ENCODE data around the gene KCNK16. TPM values are rescaled to one million over a fixed set of nuclear protein-coding genes. Genes with fewer than 3 reads are reported as not detected.

Gene KCNK16
- total and polyA plus RNA-seq, 4 donors: not detected

GRCh38 chr6:39350723-39351505 lies 28.4 kb upstream of the KCNK16 start:
- no peak overlapping the region for H3K27ac ChIP-seq (ENCODE audit: low read depth in 1 of 2, low read length in 1 of 2)
- WGBS, 2 donors: 80 to 89% methylated on average over 13 of the region's 13 CpGs
- TF ChIP-seq CTCF (IDR thresholded peaks at IDR 0.05; ENCODE audit: control extremely low read depth, extremely low read depth): no peak
- DNase-seq: no peak
- no peaks in the 10 kb centered on the region for H3K36me3 ChIP-seq (ENCODE audit: control insufficient read depth in 4 of 4, insufficient read depth in 4 of 4, low read length in 4 of 4)
- no peak overlapping the region for H3K4me3 ChIP-seq
- ATAC-seq (ENCODE audit: insufficient read depth, low FRiP score): no peak
- no peaks in the 10 kb centered on the region for H3K9me3 ChIP-seq (ENCODE audit: control insufficient read depth in 4 of 4, insufficient read depth in 3 of 4, low read length in 3 of 4)
- no peaks in the 10 kb centered on the region for H3K4me1 ChIP-seq (ENCODE audit: control insufficient read depth in 5 of 5, insufficient read depth in 5 of 5, low read length in 5 of 5)
- H3K27me3 ChIP-seq (ENCODE audit: control insufficient read depth in 3 of 3, insufficient read depth in 3 of 3, low read length in 2 of 3): no peaks in the 10 kb centered on the region
- H3K9ac ChIP-seq (ENCODE audit: insufficient read depth in 1 of 2, low read length in 2 of 2): no peak overlapping the region

GRCh38 chr6:39348740-39349139 lies 26.2 kb upstream of the KCNK16 start:
- Histone ChIP-seq H3K27ac (ENCODE audit: low read depth in 1 of 2, low read length in 1 of 2) (no peak overlapping the region), H3K9ac (ENCODE audit: insufficient read depth in 1 of 2, low read length in 2 of 2) (no peak overlapping the region), H3K4me1 (ENCODE audit: control insufficient read depth in 5 of 5, insufficient read depth in 5 of 5, low read length in 5 of 5) (peaks cover 0 to 18% (median 2%) of the 10 kb centered on the region in 5 donors), H3K4me3 (no peak overlapping the region), H3K36me3 (ENCODE audit: control insufficient read depth in 4 of 4, insufficient read depth in 4 of 4, low read length in 4 of 4) (no peaks in the 10 kb centered on the region), H3K27me3 (ENCODE audit: control insufficient read depth in 3 of 3, insufficient read depth in 3 of 3, low read length in 2 of 3) (no peaks in the 10 kb centered on the region), H3K9me3 (ENCODE audit: control insufficient read depth in 4 of 4, insufficient read depth in 3 of 4, low read length in 3 of 4) (no peaks in the 10 kb centered on the region)
- ATAC-seq (ENCODE audit: insufficient read depth, low FRiP score): no peak
- no peak for DNase-seq
- 95 to 97% methylated on average over 15 of the region's 15 CpGs for WGBS, 2 donors
- no peak for TF ChIP-seq CTCF (IDR thresholded peaks at IDR 0.05; ENCODE audit: control extremely low read depth, extremely low read depth)

DNA sequence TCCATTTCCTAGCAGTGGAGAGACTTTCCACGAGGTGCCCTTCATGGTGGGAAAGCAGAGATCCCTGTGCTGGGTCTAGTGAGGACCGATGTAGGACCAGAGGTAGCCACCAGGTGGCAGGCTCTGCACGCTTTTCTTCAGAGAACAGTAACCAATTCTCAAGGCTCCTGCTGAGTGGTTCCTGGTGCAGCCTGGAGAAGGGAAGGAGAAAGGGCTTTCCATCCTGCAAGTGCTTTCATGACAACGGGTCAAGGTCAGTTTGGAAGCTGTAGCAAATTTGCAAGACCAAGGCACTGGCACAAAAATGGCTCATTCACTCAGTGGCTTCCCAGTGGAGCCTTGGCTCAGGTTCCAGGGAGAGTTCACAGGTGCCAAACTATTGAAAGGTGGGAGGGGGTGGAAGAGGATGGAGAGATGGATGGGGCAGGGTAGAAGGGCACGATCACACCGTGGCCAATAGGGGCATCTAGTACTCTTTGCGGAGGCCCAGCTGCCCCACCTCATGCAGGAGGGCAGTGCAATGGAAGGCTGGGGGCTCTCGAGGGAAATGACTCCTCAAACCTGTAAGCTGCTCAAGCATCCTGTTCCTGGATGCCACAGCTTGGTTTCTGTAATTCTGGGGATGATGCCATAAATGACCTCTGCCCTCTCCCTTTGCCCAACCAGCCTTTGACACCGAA lies 25.5 kb upstream of the KCNK16 start:
- peak; percentile 82 to 83 (median 83) for DNase-seq
- Histone ChIP-seq H3K27me3 (ENCODE audit: control insufficient read depth in 3 of 3, insufficient read depth in 3 of 3, low read length in 2 of 3) (no peaks in the 10 kb centered on the region), H3K4me1 (ENCODE audit: control insufficient read depth in 5 of 5, insufficient read depth in 5 of 5, low read length in 5 of 5) (peaks cover 0 to 25% (median 8%) of the 10 kb centered on the region in 5 donors), H3K9ac (ENCODE audit: insufficient read depth in 1 of 2, low read length in 2 of 2) (no peak overlapping the region), H3K9me3 (ENCODE audit: control insufficient read depth in 4 of 4, insufficient read depth in 3 of 4, low read length in 3 of 4) (no peaks in the 10 kb centered on the region), H3K4me3 (no peak overlapping the region), H3K36me3 (ENCODE audit: control insufficient read depth in 4 of 4, insufficient read depth in 4 of 4, low read length in 4 of 4) (no peaks in the 10 kb centered on the region), H3K27ac (ENCODE audit: low read depth in 1 of 2, low read length in 1 of 2) (no peak overlapping the region)
- ATAC-seq (ENCODE audit: insufficient read depth, low FRiP score): no peak
- peak; percentile 66 for TF ChIP-seq CTCF (IDR thresholded peaks at IDR 0.05; ENCODE audit: control extremely low read depth, extremely low read depth)
- WGBS, 2 donors: 36 to 44% methylated on average over 9 of the region's 9 CpGs

Data from lung (tissue), 12 donors.